Stimulated activated CD8-positive, alpha-beta memory T cell treated with anti-CD3 and anti-CD28 coated beads, Interleukin-12 subunit alpha, Interleukin-12 subunit beta, amount 100 ng/mL, for 1 hour (primary cell): Measurements from ENCODE around the gene CHI3L2.
"Not testable (repeated sequence)": the region's sequence is repeated elsewhere in the genome, so short reads cannot be mapped to it uniquely, and the experiment has no call there.

Source experiments
- DNase-seq: peaks from one replicate; pipeline ENCODE4 v3.0.0-alpha.2; 2020; ENCODE audit warnings: low read depth

CHI3L2 gene

DNA sequence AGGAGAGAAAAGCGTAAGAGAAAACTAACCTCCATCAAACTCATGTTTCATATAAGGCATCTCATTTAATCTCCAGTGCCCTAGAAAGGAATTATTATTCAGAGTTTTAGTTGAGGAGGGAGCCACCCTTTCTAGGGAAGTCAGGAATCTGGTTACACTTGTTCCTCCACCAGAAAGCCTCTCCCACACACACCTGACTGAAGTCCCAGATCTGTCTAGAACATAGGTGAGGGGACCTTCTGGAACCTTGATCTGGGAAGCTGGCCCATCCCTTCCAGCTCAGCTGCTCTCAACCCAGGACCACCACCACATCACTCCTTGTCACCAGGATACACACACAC, 25.2 kb upstream of the CHI3L2 start:
- no peak for DNase-seq

- no peak for DNase-seq
Observed at GRCh38 chr1:111202707-111203623, 24.5 kb upstream of the CHI3L2 start.

GRCh38 chr1:111203681-111204200, 23.8 kb upstream of the CHI3L2 start:
- DNase-seq: peak; percentile 77

GRCh38 chr1:111204201-111204982, 23.1 kb upstream of the CHI3L2 start:
- peak; percentile 64 for DNase-seq

- no peak for DNase-seq
Observed at GRCh38 chr1:111204983-111205713, 22.4 kb upstream of the CHI3L2 start.

DNA sequence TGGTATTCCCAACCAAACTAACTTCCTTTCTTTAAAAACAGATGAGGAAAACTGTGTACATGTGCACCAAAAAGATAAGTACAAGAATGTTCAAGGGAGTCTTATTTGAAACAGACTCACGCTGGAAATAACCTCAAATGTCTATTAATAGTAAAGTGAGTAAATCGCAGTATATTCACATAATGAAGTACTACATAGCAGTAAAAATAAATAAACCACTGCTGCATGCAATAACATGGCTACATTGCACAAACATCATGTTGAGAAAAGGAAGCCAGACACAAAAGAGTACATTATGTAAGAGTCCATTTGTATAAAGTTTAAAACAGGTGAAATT, 21.8 kb upstream of the CHI3L2 start:
- DNase-seq: no peak

- no peak for DNase-seq
Observed at GRCh38 chr1:111208921-111209320, 18.6 kb upstream of the CHI3L2 start.

- no peak for DNase-seq
Observed at GRCh38 chr1:111209622-111210021, 17.9 kb upstream of the CHI3L2 start.

DNA sequence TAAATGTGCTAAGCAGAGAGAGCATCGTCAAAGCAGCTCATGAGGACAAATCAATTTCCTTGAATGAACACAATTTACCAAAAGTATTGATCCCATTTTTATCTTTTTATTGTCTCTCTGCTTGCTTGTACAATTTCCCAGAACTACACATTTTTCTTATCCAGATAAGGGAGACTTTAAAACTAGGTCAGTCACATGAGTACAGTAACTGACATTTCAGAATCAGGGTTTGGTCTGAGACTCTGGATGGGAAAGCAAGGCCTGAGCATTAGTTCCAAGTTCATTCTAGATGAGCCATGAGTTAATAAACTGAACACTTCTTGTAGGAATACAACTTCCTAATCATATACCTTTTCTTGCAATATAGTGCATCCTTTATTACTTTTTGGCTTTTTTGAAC, 15.6 kb upstream of the CHI3L2 start:
- no peak for DNase-seq

- no peak for DNase-seq
Observed at GRCh38 chr1:111212634-111213335, 14.7 kb upstream of the CHI3L2 start.

GRCh38 chr1:111213412-111213811, 14.1 kb upstream of the CHI3L2 start:
- DNase-seq: no peak

GRCh38 chr1:111214074-111214801, 13.3 kb upstream of the CHI3L2 start:
- no peak for DNase-seq

DNA sequence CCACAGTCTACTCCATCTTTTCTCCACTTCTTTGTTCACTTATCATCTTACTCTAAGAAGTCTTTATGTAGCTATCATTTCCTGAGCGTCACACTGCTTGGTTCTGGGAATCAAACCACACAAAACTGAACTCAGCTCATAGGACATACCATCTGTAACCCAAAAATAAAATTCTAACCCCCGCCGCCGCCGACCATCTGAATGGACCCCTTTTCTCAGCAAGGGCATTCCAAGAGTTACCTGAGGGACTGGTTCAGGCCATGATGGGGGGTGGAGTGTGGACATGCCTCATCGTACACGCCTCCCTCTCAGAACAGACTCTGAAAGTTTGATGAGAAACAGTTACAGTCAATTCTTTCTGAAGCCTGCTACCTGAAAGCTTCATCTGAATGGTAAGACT, 12.6 kb upstream of the CHI3L2 start:
- peak; percentile 39 for DNase-seq

DNA sequence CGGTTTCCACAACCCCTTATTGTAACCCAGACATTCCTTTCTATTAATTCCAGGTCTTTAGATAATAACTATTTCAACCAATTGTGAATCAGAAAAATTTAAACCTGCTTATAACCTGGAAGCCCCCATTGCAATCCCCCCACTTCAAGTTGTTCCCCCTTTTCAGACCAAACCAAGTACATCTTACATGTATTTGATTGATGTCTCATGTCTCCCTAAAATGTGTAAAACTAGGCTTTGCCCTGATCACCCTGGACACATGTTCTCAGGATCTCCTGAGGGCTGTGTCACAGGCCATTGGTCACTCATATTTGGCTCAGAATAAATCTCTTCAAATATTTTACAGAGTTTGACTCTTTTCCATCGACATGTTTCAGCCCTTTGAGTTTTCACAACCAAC, 12.2 kb upstream of the CHI3L2 start:
- DNase-seq: not testable (repeated sequence)

- DNase-seq: no peak
Observed at GRCh38 chr1:111216751-111217150, 10.8 kb upstream of the CHI3L2 start.

DNA sequence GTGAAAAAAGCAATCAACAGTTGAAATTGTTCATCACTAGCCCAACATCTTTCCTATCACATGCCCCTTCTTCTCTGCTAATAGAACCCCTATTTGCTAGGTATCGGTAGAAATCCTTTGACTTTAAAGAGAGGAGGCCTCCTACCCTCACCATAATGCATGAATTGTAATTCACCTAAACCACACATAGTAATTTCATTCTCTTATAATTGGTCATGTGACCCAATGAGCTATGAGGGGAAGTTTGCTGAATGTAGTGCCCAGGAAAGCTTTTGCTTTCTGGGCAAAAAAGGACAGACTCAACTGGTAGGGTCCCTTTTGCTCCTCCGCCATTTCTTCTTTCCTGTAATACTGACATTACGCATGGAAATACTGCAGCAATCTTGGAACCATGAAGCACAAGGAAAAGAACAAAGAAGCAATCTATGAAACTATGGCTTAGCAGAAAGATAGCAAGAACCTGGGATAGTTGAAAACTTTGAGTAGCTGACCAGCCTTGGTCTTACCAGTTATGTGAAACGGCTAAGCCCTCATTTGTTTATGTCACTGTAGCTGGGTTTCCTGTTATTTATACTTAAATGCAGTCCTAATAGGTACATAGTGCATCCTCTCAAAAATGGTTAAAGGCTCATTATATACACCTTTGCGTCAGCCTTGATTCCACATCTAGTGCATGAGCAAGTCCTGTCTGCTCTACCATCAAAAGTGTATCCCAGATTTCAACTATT, 10.2 kb upstream of the CHI3L2 start:
- no peak for DNase-seq

DNA sequence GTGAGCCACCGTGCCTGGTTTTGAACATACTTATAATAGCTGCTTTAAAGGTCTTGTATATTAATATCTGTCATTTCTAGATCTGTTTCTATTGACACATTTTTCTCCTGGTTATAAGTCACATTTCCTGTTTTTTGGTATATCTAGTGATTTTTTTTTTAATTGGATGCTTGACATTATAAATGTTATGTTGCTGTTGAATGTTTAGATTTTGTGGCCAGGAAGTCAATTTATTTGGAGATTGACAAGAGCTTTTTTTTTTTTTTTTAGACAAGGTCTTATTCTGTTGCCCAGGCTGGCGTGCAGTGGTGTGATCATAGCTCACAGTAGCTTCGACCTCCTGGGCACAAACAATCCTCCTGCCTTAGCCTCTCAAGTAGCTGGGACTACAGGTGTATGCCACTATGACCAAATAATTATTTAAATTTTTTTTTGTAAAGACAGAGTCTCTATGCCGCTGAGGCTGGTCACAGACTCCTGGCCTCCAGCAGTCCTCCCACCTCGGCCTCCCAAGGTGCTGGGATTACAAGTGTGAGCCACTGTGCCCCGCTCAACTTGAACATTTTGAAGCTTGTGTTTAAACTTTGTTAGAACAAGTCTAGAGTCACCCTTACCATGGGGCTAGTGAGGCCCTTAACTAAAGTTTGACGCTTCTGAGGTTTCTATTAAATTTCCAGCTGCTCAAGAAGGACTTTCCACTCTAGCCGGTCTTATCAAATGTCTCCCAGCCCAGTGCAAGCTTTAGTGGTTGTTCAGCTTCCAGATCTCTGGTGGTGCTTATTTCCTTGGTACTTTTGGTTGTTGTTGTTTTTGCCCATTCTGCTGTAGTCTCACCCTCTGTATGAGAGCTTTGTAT, 8.6 kb upstream of the CHI3L2 start:
- DNase-seq: no peak

DNA sequence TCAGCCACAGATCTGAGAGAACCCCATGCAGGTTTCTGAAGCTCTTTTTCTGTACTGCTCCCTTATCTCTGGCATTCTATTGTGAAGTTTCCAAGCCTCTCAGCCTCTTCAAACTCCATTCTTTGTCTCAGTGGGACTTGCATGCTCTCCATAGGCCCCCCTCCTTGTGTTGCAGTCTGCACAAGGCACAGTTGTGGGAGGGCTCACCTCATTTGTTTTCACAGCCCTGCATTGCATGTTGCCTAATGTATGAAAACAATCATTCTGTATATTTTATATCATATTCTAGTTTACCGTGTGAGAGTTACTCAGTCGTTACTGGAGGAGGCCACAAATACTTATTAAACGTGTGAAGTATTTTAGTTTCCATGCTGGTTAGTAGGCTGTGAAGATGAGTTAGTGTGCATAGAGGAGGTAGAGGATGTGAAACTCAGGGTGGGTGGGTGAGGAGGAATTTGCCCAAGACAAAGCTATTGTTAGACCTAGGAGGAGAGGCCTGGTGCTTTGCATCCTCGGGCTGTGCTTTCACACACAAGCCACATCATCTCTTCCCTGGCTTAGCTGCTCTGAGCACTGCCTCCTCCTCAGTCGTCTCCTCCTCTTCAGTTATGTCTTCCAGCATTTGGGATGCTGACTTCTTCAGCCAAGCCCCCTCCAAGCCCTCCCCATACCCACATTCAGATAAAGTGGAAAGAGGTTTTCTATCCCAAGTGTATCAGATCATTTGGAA, 7.8 kb upstream of the CHI3L2 start:
- no peak for DNase-seq
